Brain microvascular endothelial cell (primary cell): ENCODE data around the gene SCN3A.

Experiments
- DNase-seq: peaks from one replicate; pipeline ENCODE4 v3.0.0-alpha.2; 2020
- H3K27ac ChIP-seq: fragments of 250-450 bp; sonication (Bioruptor Pico); 2 replicates; pipeline ENCODE4 v1.5.1; 2020; ENCODE audit warnings: mild to moderate bottlenecking, moderate library complexity
- H3K27me3 ChIP-seq: fragments of 250-450 bp; sonication (Bioruptor Pico); replicated peaks from 2 replicates; pipeline ENCODE4 v1.5.1; 2020; ENCODE audit warnings: mild to moderate bottlenecking
- H3K36me3 ChIP-seq: fragments of 250-450 bp; sonication (Bioruptor Pico); replicated peaks from 2 replicates; pipeline ENCODE4 v1.5.1; 2020; ENCODE audit warnings: mild to moderate bottlenecking
- H3K4me3 ChIP-seq: 2 replicates; pipeline ENCODE4 v1.5.1; 2011; ENCODE audit warnings: low read depth, mild to moderate bottlenecking, control low read depth, low read length, moderate library complexity
- in situ Hi-C: cut with HindIII; loops from 2 replicates; pipeline ENCODE4 v1.10.0; 2017; ENCODE audit warnings: low sequenced_read_pairs, low pct_ligation_motif_present
- TF ChIP-seq, protein P1 (sequence below): IDR thresholded peaks from 2 replicates; pipeline ENCODE4 v1.5.1; 2011; ENCODE audit warnings: low read depth, mild to moderate bottlenecking, moderate library complexity, low read length, control low read depth, inconsistent platforms; ENCODE audit errors: missing control alignments

Gene SCN3A

DNA sequence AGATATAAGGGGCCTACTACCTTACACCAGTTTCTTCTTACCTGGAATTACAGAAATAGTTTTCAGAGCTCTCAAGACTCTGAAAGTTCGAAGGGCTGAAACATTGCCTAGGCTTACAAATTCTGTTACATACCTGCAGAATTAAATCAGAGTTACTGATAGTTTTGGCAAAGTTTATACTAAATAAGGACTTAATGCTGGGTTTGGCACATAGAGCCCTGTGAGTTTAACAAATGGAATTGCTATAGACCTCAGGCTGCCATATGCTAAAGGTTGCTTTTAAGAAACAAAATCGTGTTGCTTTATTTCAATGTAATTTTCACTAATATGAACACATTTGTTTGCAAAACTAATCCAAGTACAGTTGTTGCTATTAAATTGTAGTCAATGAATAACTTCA, 40.1 kb downstream of the SCN3A start:
- Histone ChIP-seq H3K27me3 (no peaks in the 10 kb centered on the region), H3K36me3 (no peaks in the 10 kb centered on the region), H3K27ac (peak overlapping the region; percentile 28), H3K4me3 (no peak overlapping the region)
- DNase-seq = no peak
- in situ Hi-C loops = no loop called here
- TF ChIP-seq, protein P1, sequence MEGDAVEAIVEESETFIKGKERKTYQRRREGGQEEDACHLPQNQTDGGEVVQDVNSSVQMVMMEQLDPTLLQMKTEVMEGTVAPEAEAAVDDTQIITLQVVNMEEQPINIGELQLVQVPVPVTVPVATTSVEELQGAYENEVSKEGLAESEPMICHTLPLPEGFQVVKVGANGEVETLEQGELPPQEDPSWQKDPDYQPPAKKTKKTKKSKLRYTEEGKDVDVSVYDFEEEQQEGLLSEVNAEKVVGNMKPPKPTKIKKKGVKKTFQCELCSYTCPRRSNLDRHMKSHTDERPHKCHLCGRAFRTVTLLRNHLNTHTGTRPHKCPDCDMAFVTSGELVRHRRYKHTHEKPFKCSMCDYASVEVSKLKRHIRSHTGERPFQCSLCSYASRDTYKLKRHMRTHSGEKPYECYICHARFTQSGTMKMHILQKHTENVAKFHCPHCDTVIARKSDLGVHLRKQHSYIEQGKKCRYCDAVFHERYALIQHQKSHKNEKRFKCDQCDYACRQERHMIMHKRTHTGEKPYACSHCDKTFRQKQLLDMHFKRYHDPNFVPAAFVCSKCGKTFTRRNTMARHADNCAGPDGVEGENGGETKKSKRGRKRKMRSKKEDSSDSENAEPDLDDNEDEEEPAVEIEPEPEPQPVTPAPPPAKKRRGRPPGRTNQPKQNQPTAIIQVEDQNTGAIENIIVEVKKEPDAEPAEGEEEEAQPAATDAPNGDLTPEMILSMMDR = no peak

DNA sequence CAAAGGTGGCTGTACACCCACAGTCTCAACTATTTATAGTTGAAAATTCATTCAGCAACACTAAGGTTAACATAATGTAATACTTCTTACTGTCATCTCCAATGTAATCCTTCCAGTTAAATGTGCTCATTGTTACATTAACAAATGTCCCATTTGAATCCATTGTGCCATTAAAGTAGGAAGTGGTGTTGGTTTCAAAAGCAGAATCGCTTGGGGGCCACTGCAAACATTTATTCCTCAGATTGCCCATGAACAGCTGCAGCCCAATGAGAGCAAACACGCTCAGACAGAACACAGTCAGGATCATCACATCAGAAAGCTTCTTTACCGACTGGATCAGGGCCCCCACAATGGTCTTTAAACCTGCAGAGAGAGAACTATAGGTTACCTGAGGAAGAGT, 41.4 kb downstream of the SCN3A start:
- DNase-seq = no peak
- TF ChIP-seq, protein P1 = no peak
- Histone ChIP-seq H3K36me3 (no peaks in the 10 kb centered on the region), H3K27ac (no peak overlapping the region), H3K4me3 (no peak overlapping the region), H3K27me3 (no peaks in the 10 kb centered on the region)
- in situ Hi-C loops = no loop called here

DNA sequence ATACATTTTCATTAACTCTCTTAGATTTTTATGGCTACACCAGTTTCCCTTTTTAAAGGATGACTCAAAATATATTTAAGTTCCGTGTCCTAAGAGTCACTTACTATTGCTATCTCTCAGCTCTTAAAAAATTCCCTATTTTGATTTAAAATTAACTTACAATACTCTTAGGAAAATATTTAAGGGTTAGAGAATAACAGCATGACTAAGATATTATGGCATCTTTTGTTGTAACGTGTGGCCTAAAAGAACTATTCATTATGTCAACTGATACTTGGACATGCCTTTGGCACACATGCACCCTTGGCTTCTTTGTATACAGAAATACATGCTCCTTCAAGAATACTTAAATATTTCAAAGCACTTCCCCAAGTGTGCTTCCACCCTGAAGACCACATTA, 42.3 kb downstream of the SCN3A start:
- Histone ChIP-seq H3K4me3 (no peak overlapping the region), H3K27ac (no peak overlapping the region), H3K36me3 (no peaks in the 10 kb centered on the region), H3K27me3 (no peaks in the 10 kb centered on the region)
- TF ChIP-seq, protein P1 = no peak
- DNase-seq = peak; percentile 29
- in situ Hi-C loops = no loop called here

DNA sequence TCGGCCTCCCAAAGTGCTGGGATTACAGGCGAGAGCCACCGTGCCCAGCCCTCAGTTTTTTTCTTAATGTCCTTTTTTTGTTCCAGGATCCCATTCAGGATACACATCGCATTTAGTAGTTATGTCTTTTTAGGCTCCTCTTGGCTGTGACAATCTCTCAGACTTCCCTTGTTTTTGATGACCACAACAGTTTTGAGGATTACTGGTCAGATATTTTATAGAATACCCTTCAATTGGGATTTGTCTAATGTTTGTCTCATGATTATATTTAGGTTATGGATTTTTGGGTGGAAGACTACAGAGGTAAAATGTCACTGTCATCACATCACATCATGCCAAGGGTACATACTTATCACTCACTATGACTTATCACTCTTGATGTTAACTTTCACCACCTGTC, 46.7 kb downstream of the SCN3A start:
- in situ Hi-C loops = no loop called here
- Histone ChIP-seq H3K4me3 (no peak overlapping the region), H3K27ac (no peak overlapping the region), H3K27me3 (no peaks in the 10 kb centered on the region), H3K36me3 (no peaks in the 10 kb centered on the region)
- TF ChIP-seq, protein P1 = no peak
- DNase-seq = no peak

DNA sequence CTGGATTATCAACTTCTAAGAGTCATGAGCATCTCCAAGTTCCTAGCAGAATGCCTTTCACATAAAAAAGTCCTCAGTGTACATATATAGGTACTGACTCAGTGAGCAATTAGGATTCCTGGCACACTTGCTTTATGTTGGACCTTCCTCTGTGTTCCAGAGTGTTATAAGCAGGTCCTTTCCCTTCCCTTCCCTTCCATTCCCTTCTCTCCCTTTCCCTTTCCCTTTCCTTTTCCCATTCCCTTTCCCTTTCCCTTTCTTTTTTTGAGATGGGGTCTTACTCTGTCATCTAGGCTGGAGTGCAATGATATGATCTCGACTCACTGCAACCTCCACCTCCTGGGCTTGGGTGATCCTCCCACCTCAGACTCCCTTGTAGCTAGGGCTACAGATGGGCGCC, 48.7 kb downstream of the SCN3A start:
- TF ChIP-seq, protein P1 = no peak
- no peaks in the 10 kb centered on the region for H3K27me3 ChIP-seq
- in situ Hi-C loops = no loop called here

DNA sequence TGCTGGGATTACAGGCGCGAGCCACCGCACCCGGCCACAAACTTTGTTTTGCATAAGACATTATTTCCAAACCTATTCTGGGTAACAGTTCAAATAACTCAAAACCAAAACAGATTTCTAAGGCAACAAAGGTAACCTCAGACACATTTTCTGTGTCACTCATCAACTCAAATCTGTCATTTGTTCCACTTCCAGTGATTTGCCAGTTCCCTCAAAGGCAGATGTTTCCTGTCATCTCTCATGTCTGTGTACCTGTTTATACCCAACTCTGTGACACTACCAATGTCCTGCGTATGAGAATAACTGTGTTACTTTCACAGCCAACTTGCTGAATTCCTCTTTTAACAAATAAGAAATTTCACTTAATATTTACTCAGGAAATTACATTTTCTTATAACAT, 54.4 kb downstream of the SCN3A start:
- H3K27ac ChIP-seq = no peak overlapping the region
- no peaks in the 10 kb centered on the region for H3K27me3 ChIP-seq
- H3K36me3 ChIP-seq = no peaks in the 10 kb centered on the region
- no peak overlapping the region for H3K4me3 ChIP-seq
- in situ Hi-C loops = no loop called here
- TF ChIP-seq, protein P1 = no peak
- DNase-seq = no peak

More for the DNA sequence above, 48.7 kb downstream of the SCN3A start:
- Histone ChIP-seq H3K36me3 (no peaks in the 10 kb centered on the region), H3K4me3 (no peak overlapping the region), H3K27ac (no peak overlapping the region)
- DNase-seq = no peak
